Vagina (tissue), 2 donors: ENCODE results near the gene SLC6A6. TPM values are rescaled to one million over a fixed set of nuclear protein-coding genes. Genes with fewer than 3 reads are reported as not detected.

Source experiments
- DNase-seq, 2 donors: peaks; one replicate each; pipeline ENCODE4 v3.0.0-alpha.2; 2017; ENCODE audit errors: extremely low spot score in 2 of 2
- H3K27ac ChIP-seq: fragments of 200-600 bp; sonication (generic); one replicate; pipeline ENCODE4 v1.5.1; 2019
- H3K27me3 ChIP-seq: fragments of 200-600 bp; sonication (generic); one replicate; pipeline ENCODE4 v1.5.1; 2019
- H3K36me3 ChIP-seq, 2 donors: fragments of 200-600 bp; sonication (generic); one replicate each; pipeline ENCODE4 v1.5.1; 2017 to 2019
- H3K4me1 ChIP-seq: fragments of 200-600 bp; sonication (generic); one replicate; pipeline ENCODE4 v1.5.1; 2019
- H3K4me3 ChIP-seq, 2 donors: fragments of 200-600 bp; sonication (generic); 1 replicate in 1 of 2; 2 replicates in 1 of 2; pipeline ENCODE4 v1.5.1; 2016 to 2019
- H3K9me3 ChIP-seq: fragments of 200-600 bp; sonication (generic); one replicate; pipeline ENCODE4 v1.5.1; 2019
- CTCF ChIP-seq, 3 experiments: fragments of 450-650 bp in 2 of 3; fragments of 200-600 bp in 1 of 3; sonication (generic) in 1 of 3; IDR thresholded peaks; one replicate each; pipeline ENCODE4 v1.5.1; 2017 to 2019; ENCODE audit warnings: antibody characterized with exemption in 3 of 3, mild to moderate bottlenecking in 2 of 3, moderate library complexity in 2 of 3
- POLR2A ChIP-seq, 2 donors: fragments of 450-650 bp; IDR thresholded peaks; one replicate each; pipeline ENCODE4 v1.6.1; 2017; ENCODE audit warnings: antibody characterized with exemption in 2 of 2, mild to moderate bottlenecking in 2 of 2, moderate library complexity in 2 of 2
- POLR2AphosphoS5 ChIP-seq, 2 donors: sonication (generic); formaldehyde crosslinking; IDR thresholded peaks; one replicate each; pipeline ENCODE4 v1.9.0; 2017; ENCODE audit warnings: antibody characterized with exemption in 2 of 2, mild to moderate bottlenecking in 2 of 2, low read depth in 1 of 2; ENCODE audit not compliant: insufficient read depth in 1 of 2
- intact Hi-C: fragments of 100-400 bp; cut with DNase I; formaldehyde crosslinking; loops from one replicate; pipeline ENCODE4 v1.15.1; 2023
- total RNA-seq: library from RNA; depleted of rRNA; stranded (reverse); fragments of >200 nt; gene quantifications from one replicate; pipeline ENCODE4 v1.2.3, GENCODE V29; 2016

The SLC6A6 gene
- total RNA-seq, 1 donor from 2014 or later, result 30.7 TPM

- DNase-seq, result no peak
- Histone ChIP-seq H3K27ac (no peak overlapping the region), H3K4me1 (peaks cover 8% of the 10 kb centered on the region), H3K36me3 (no peaks in the 10 kb centered on the region), H3K9me3 (no peaks in the 10 kb centered on the region), H3K27me3 (no peaks in the 10 kb centered on the region), H3K4me3 (no peak overlapping the region)
- no peak for TF ChIP-seq POLR2A (IDR thresholded peaks at IDR 0.05)
- intact Hi-C loops, result loop anchor here (2.0 kb wide), 1 partner anchor 40 kb away; no protein-coding TSS in a partner anchor
These were observed 106.1 kb downstream of the SLC6A6 start for GRCh38 chr3:14508505-14508819.

- no peak for TF ChIP-seq POLR2A (IDR thresholded peaks at IDR 0.05)
- peak; percentile 68 to 99 (median 73) for TF ChIP-seq CTCF (IDR thresholded peaks at IDR 0.05)
- TF ChIP-seq POLR2AphosphoS5 (IDR thresholded peaks at IDR 0.05; ENCODE audit: insufficient read depth in 1 of 2, low read depth in 1 of 2), result no peak
- Histone ChIP-seq H3K4me1 (peaks cover 8% of the 10 kb centered on the region), H3K4me3 (no peak overlapping the region), H3K27ac (no peak overlapping the region), H3K9me3 (no peaks in the 10 kb centered on the region), H3K36me3 (no peaks in the 10 kb centered on the region), H3K27me3 (no peaks in the 10 kb centered on the region)
- intact Hi-C loops, result loop anchor here (2.0 kb wide), 1 partner anchor 40 kb away; no protein-coding TSS in a partner anchor
- DNase-seq, result no peak
These were observed 106.8 kb downstream of the SLC6A6 start for GRCh38 chr3:14508966-14509795.

GRCh38 chr3:14509796-14510100 lies 107.3 kb downstream of the SLC6A6 start:
- Histone ChIP-seq H3K27me3 (no peaks in the 10 kb centered on the region), H3K4me1 (peaks cover 8% of the 10 kb centered on the region), H3K36me3 (no peaks in the 10 kb centered on the region), H3K9me3 (no peaks in the 10 kb centered on the region), H3K4me3 (no peak overlapping the region), H3K27ac (no peak overlapping the region)
- no peak for DNase-seq
- TF ChIP-seq POLR2AphosphoS5 (IDR thresholded peaks at IDR 0.05; ENCODE audit: insufficient read depth in 1 of 2, low read depth in 1 of 2), result no peak
- TF ChIP-seq POLR2A (IDR thresholded peaks at IDR 0.05), result no peak
- no peak for TF ChIP-seq CTCF (IDR thresholded peaks at IDR 0.05)
- intact Hi-C loops, result loop anchor here (2.0 kb wide), 1 partner anchor 39 kb away; no protein-coding TSS in a partner anchor

GRCh38 chr3:14510838-14511622 lies 108.6 kb downstream of the SLC6A6 start:
- no peak for DNase-seq
- Histone ChIP-seq H3K36me3 (no peaks in the 10 kb centered on the region), H3K27me3 (no peaks in the 10 kb centered on the region), H3K4me1 (peaks cover 8% of the 10 kb centered on the region), H3K4me3 (no peak overlapping the region), H3K9me3 (no peaks in the 10 kb centered on the region), H3K27ac (no peak overlapping the region)
- intact Hi-C loops, result no loop called here
- no peak for TF ChIP-seq POLR2AphosphoS5 (IDR thresholded peaks at IDR 0.05; ENCODE audit: insufficient read depth in 1 of 2, low read depth in 1 of 2)
- no peak for TF ChIP-seq POLR2A (IDR thresholded peaks at IDR 0.05)
- no peak for TF ChIP-seq CTCF (IDR thresholded peaks at IDR 0.05)

GRCh38 chr3:14511623-14512280 lies 109.3 kb downstream of the SLC6A6 start:
- TF ChIP-seq CTCF (IDR thresholded peaks at IDR 0.05), result no peak
- no peak for TF ChIP-seq POLR2AphosphoS5 (IDR thresholded peaks at IDR 0.05; ENCODE audit: insufficient read depth in 1 of 2, low read depth in 1 of 2)
- TF ChIP-seq POLR2A (IDR thresholded peaks at IDR 0.05), result no peak
- no peak for DNase-seq
- Histone ChIP-seq H3K36me3 (no peaks in the 10 kb centered on the region), H3K4me1 (peaks cover 8% of the 10 kb centered on the region), H3K27me3 (no peaks in the 10 kb centered on the region), H3K4me3 (no peak overlapping the region), H3K9me3 (no peaks in the 10 kb centered on the region), H3K27ac (no peak overlapping the region)
- intact Hi-C loops, result no loop called here
